ENCODE results near the gene RIMBP2. TPM values are rescaled to one million over a fixed set of nuclear protein-coding genes. Genes with fewer than 3 reads are reported as not detected.

Gene RIMBP2
- total RNA-seq, 4 donors from 2014 or later, result 0.29 to 8.2 (median 5.6) TPM

- H3K4me1 ChIP-seq, result no peaks in the 10 kb centered on the region
- DNase-seq, result no peak
- TF ChIP-seq POLR2A (IDR thresholded peaks at IDR 0.05), result no peak
- no peak overlapping the region for H3K4me3 ChIP-seq
- intact Hi-C loops (cut with DNase I; ENCODE audit: low total_unique reads), result no loop called here
- H3K27ac ChIP-seq, result no peak overlapping the region
- H3K27me3 ChIP-seq, result no peaks in the 10 kb centered on the region
- no peaks in the 10 kb centered on the region for H3K36me3 ChIP-seq
- no peaks in the 10 kb centered on the region for H3K9me3 ChIP-seq
Observed at GRCh38 chr12:130628304-130628703, 87.8 kb downstream of the RIMBP2 start.

- Histone ChIP-seq H3K27me3 (no peaks in the 10 kb centered on the region), H3K9me3 (no peaks in the 10 kb centered on the region), H3K27ac (no peak overlapping the region), H3K4me3 (no peak overlapping the region), H3K4me1 (no peaks in the 10 kb centered on the region), H3K36me3 (no peaks in the 10 kb centered on the region)
- no peak for DNase-seq
- no peak for TF ChIP-seq CTCF (IDR thresholded peaks at IDR 0.05)
- TF ChIP-seq POLR2A (IDR thresholded peaks at IDR 0.05), result no peak
- intact Hi-C loops (cut with DNase I; ENCODE audit: low total_unique reads), result no loop called here
Observed at GRCh38 chr12:130627175-130627574, 88.9 kb downstream of the RIMBP2 start.

GRCh38 chr12:130626601-130627000 lies 89.5 kb downstream of the RIMBP2 start:
- no peaks in the 10 kb centered on the region for H3K27me3 ChIP-seq
- intact Hi-C loops (cut with DNase I; ENCODE audit: low total_unique reads), result no loop called here
- H3K36me3 ChIP-seq, result no peaks in the 10 kb centered on the region
- no peak overlapping the region for H3K27ac ChIP-seq
- H3K9me3 ChIP-seq, result no peaks in the 10 kb centered on the region
- H3K4me1 ChIP-seq, result no peaks in the 10 kb centered on the region
- DNase-seq, result no peak
- TF ChIP-seq POLR2A (IDR thresholded peaks at IDR 0.05) (no peak), CTCF (IDR thresholded peaks at IDR 0.05) (no peak)
- no peak overlapping the region for H3K4me3 ChIP-seq

- H3K4me1 ChIP-seq, result no peaks in the 10 kb centered on the region
- TF ChIP-seq CTCF (IDR thresholded peaks at IDR 0.05) (no peak), POLR2A (IDR thresholded peaks at IDR 0.05) (no peak)
- H3K4me3 ChIP-seq, result no peak overlapping the region
- DNase-seq, result no peak
- no peaks in the 10 kb centered on the region for H3K9me3 ChIP-seq
- H3K27ac ChIP-seq, result no peak overlapping the region
- intact Hi-C loops (cut with DNase I; ENCODE audit: low total_unique reads), result no loop called here
- H3K36me3 ChIP-seq, result no peaks in the 10 kb centered on the region
- H3K27me3 ChIP-seq, result no peaks in the 10 kb centered on the region
Observed at GRCh38 chr12:130625201-130625600, 90.9 kb downstream of the RIMBP2 start.

- H3K4me1 ChIP-seq, result no peaks in the 10 kb centered on the region
- H3K27me3 ChIP-seq, result no peaks in the 10 kb centered on the region
- no peak for DNase-seq
- H3K9me3 ChIP-seq, result no peaks in the 10 kb centered on the region
- no peak overlapping the region for H3K27ac ChIP-seq
- intact Hi-C loops (cut with DNase I; ENCODE audit: low total_unique reads), result no loop called here
- no peak overlapping the region for H3K4me3 ChIP-seq
- H3K36me3 ChIP-seq, result no peaks in the 10 kb centered on the region
- no peak for TF ChIP-seq POLR2A (IDR thresholded peaks at IDR 0.05)
Observed at GRCh38 chr12:130622803-130623202, 93.3 kb downstream of the RIMBP2 start.

- Histone ChIP-seq H3K9me3 (no peaks in the 10 kb centered on the region), H3K4me1 (no peaks in the 10 kb centered on the region), H3K4me3 (no peak overlapping the region), H3K27me3 (no peaks in the 10 kb centered on the region), H3K36me3 (no peaks in the 10 kb centered on the region), H3K27ac (no peak overlapping the region)
- DNase-seq, result no peak
- TF ChIP-seq CTCF (IDR thresholded peaks at IDR 0.05) (no peak), POLR2A (IDR thresholded peaks at IDR 0.05) (no peak)
- intact Hi-C loops (cut with DNase I; ENCODE audit: low total_unique reads), result no loop called here
Observed at GRCh38 chr12:130621696-130622298, 94.3 kb downstream of the RIMBP2 start.

Data from uterus (tissue), 4 donors.